Kidney tubule cell (primary cell): ENCODE results near the gene PRR5.
A peak's percentile ranks its signal among the peaks of the same experiment; 100 is the strongest.
"Not testable (repeated sequence)": the region's sequence is repeated elsewhere in the genome, so short reads cannot be mapped to it uniquely, and the experiment has no call there.

ENCODE experiments used
- DNase-seq: peaks from one replicate; pipeline ENCODE4 v3.0.0-alpha.2; 2018; ENCODE audit warnings: low spot score

Gene PRR5

GRCh38 chr22:44701824-44702478, at the start of gene PRR5:
Gene PRR5 (plus strand): TSS chr22:44702204. CDS start chr22:44702475, 271 bp downstream.
- peak; percentile 87 for DNase-seq

GRCh38 chr22:44652866-44653265, 49.1 kb upstream of the PRR5 start:
- not testable (repeated sequence) for DNase-seq

GRCh38 chr22:44658311-44658953, 43.6 kb upstream of the PRR5 start:
- DNase-seq = no peak

- DNase-seq = no peak
These were observed 42.9 kb upstream of the PRR5 start for GRCh38 chr22:44659140-44659539.

- no peak for DNase-seq
These were observed 41.8 kb upstream of the PRR5 start for GRCh38 chr22:44660051-44660830.

GRCh38 chr22:44661070-44661469, 40.9 kb upstream of the PRR5 start:
- no peak for DNase-seq

- DNase-seq = no peak
These were observed 40.1 kb upstream of the PRR5 start for GRCh38 chr22:44661659-44662569.

GRCh38 chr22:44663256-44663999, 38.6 kb upstream of the PRR5 start:
- no peak for DNase-seq

- DNase-seq = peak; percentile 34
These were observed 37.9 kb upstream of the PRR5 start for GRCh38 chr22:44664149-44664548.

GRCh38 chr22:44665115-44665514, 36.9 kb upstream of the PRR5 start:
- DNase-seq = peak; percentile 37

GRCh38 chr22:44666207-44666585, 35.8 kb upstream of the PRR5 start:
- DNase-seq = no peak

- no peak for DNase-seq
These were observed 34.7 kb upstream of the PRR5 start for GRCh38 chr22:44667276-44667675.

- no peak for DNase-seq
These were observed 34.2 kb upstream of the PRR5 start for GRCh38 chr22:44667829-44668189.

- DNase-seq = no peak
These were observed 33.7 kb upstream of the PRR5 start for GRCh38 chr22:44668190-44668885.

- no peak for DNase-seq
These were observed 33.0 kb upstream of the PRR5 start for GRCh38 chr22:44668886-44669521.

GRCh38 chr22:44669561-44669976, 32.4 kb upstream of the PRR5 start:
- DNase-seq = no peak

GRCh38 chr22:44670220-44670988, 31.6 kb upstream of the PRR5 start:
- DNase-seq = no peak

- no peak for DNase-seq
These were observed 30.3 kb upstream of the PRR5 start for GRCh38 chr22:44671742-44672141.

- DNase-seq = no peak
These were observed 29.4 kb upstream of the PRR5 start for GRCh38 chr22:44672632-44673031.
